GM12891 (cell line): ENCODE results near the gene C4BPA.

Source experiments
- DNase-seq: peaks from one replicate; pipeline ENCODE4 v3.0.0; 2011; ENCODE audit warnings: low spot score; ENCODE audit not compliant: insufficient read length
- FAIRE-seq: peaks from 2 replicates; lab custom pipeline; 2011; peaks lifted over from hg19 to GRCh38; lab: Jason Lieb, UNC
- PAX5 ChIP-seq: IDR thresholded peaks from 2 replicates; pipeline ENCODE4 v1.6.1; 2011; ENCODE audit warnings: low read length, moderate library complexity, mild to moderate bottlenecking; ENCODE audit not compliant: insufficient read depth, severe bottlenecking
- POLR2A ChIP-seq: IDR thresholded peaks from 2 replicates; pipeline ENCODE4 v1.6.1; 2011; ENCODE audit warnings: low read depth, low read length, control low read depth
- POLR2AphosphoS5 ChIP-seq: IDR thresholded peaks from 2 replicates; pipeline ENCODE4 v1.6.1; 2011; ENCODE audit warnings: low read depth, low read length, control low read depth
- POU2F2 ChIP-seq: IDR thresholded peaks from 2 replicates; pipeline ENCODE4 v1.6.1; 2011; ENCODE audit warnings: low read depth, mild to moderate bottlenecking, control low read depth, low read length, moderate library complexity
- SPI1 ChIP-seq: IDR thresholded peaks from 2 replicates; pipeline ENCODE4 v1.6.1; 2011; ENCODE audit warnings: low read depth, low read length, control low read depth
- TAF1 ChIP-seq: IDR thresholded peaks from 2 replicates; pipeline ENCODE4 v1.6.1; 2011; ENCODE audit warnings: low read depth, low read length, control low read depth

The C4BPA gene

GRCh38 chr1:207181847-207182246 is 77.8 kb downstream of the C4BPA start:
- TF ChIP-seq PAX5 (no peak), POLR2A (no peak), SPI1 (no peak), TAF1 (no peak), POLR2AphosphoS5 (no peak), POU2F2 (no peak)
- DNase-seq: no peak
- no peak for FAIRE-seq

GRCh38 chr1:207186503-207186902 is 82.5 kb downstream of the C4BPA start:
- no peak for FAIRE-seq
- no peak for TF ChIP-seq POLR2AphosphoS5
- no peak for TF ChIP-seq POLR2A
- no peak for TF ChIP-seq POU2F2
- TF ChIP-seq SPI1: no peak
- TF ChIP-seq PAX5: no peak

GRCh38 chr1:207188901-207189300 is 84.9 kb downstream of the C4BPA start:
- TF ChIP-seq TAF1 (no peak), SPI1 (no peak), POLR2AphosphoS5 (no peak), POLR2A (no peak), POU2F2 (no peak), PAX5 (no peak)
- FAIRE-seq (no peak), DNase-seq (no peak)

More at GRCh38 chr1:207186503-207186902, 82.5 kb downstream of the C4BPA start:
- DNase-seq: no peak

DNA sequence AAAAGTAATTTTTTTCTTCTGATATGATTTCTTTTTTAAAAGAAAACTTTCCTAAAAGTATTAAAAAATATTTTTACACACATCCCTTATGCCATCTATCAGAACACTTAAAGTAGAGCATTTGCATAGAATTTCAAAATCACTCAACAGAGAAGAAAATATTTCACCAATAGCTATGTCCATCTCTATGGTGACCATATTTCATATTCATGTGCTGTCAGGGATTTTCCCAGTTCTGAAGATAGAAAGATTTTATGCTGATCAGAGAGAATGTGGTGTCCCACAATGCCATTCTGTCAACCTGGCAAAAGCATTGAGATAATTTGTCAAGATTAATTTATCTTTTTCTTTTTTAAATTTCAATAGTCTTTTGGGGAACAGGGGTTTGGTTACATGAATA is 87.0 kb downstream of the C4BPA start:
- TF ChIP-seq POU2F2 (no peak), TAF1 (no peak), POLR2A (no peak), PAX5 (no peak), POLR2AphosphoS5 (no peak), SPI1 (no peak)
- FAIRE-seq: no peak
- DNase-seq: no peak

DNA sequence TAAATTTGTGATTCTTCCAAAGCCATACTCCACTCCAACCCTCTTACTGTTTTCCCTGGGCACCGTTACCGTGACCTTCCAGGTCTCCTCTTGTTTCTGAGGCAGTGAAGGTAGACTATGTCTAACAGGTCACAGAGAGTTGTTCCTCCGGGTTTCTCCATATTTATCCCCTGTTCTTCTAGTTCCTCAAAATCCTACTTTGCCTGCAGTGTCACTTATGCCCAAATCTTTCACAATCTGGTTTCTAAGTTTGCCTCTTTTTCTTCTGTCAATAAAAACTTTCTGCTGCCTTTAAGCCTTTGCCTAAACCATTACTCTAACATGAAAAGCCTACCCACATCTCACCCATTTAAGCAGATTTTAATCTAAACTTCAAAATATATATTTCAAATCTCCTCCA is 87.7 kb downstream of the C4BPA start:
- DNase-seq (no peak), FAIRE-seq (no peak)
- no peak for TF ChIP-seq POLR2A
- no peak for TF ChIP-seq SPI1
- no peak for TF ChIP-seq PAX5
- TF ChIP-seq POLR2AphosphoS5: no peak
- no peak for TF ChIP-seq TAF1
- TF ChIP-seq POU2F2: no peak

- TF ChIP-seq POLR2A (no peak), POU2F2 (no peak), SPI1 (no peak)
- DNase-seq (no peak), FAIRE-seq (no peak)
Observed at GRCh38 chr1:207194197-207194596, 90.2 kb downstream of the C4BPA start.
